Smooth muscle cell (in vitro differentiated cells): ENCODE data around the gene GRIK4. TPM values are rescaled to one million over a fixed set of nuclear protein-coding genes. Genes with fewer than 3 reads are reported as not detected.

Source experiments
- DNase-seq: peaks from one replicate; lab custom pipeline; 2025; ENCODE audit not compliant: unreplicated experiment; lab: John Stamatoyannopoulos, UW
- H2AFZ ChIP-seq: fragments of 200-600 bp; sonication (generic); 2 replicates; pipeline ENCODE4 v1.6.0; 2016; ENCODE audit warnings: antibody characterized with exemption, low read depth, mild to moderate bottlenecking
- H3F3A ChIP-seq: fragments of 200-600 bp; sonication (generic); 2 replicates; pipeline ENCODE4 v1.6.0; 2017; ENCODE audit warnings: antibody characterized with exemption, low read depth
- H3K27ac ChIP-seq: fragments of 200-600 bp; sonication (generic); 2 replicates; pipeline ENCODE4 v1.5.1; 2016; ENCODE audit warnings: low read depth, mild to moderate bottlenecking
- H3K27me3 ChIP-seq: fragments of 200-600 bp; sonication (generic); 2 replicates; pipeline ENCODE4 v1.6.1; 2016; ENCODE audit warnings: low read depth, mild to moderate bottlenecking
- H3K36me3 ChIP-seq: fragments of 200-600 bp; sonication (generic); 2 replicates; pipeline ENCODE4 v1.5.1; 2016; ENCODE audit warnings: low read depth
- H3K4me1 ChIP-seq: fragments of 200-600 bp; sonication (generic); 2 replicates; pipeline ENCODE4 v1.5.1; 2016; ENCODE audit warnings: low read depth
- H3K4me2 ChIP-seq: fragments of 200-600 bp; sonication (generic); 2 replicates; pipeline ENCODE4 v1.6.0; 2016; ENCODE audit warnings: mild to moderate bottlenecking
- H3K4me3 ChIP-seq: fragments of 200-600 bp; sonication (generic); 2 replicates; pipeline ENCODE4 v1.5.1; 2016; ENCODE audit warnings: mild to moderate bottlenecking
- H3K79me2 ChIP-seq: fragments of 200-600 bp; sonication (generic); 2 replicates; pipeline ENCODE4 v1.6.0; 2016; ENCODE audit warnings: low read depth, mild to moderate bottlenecking
- H3K9ac ChIP-seq: fragments of 200-600 bp; sonication (generic); 2 replicates; pipeline ENCODE4 v1.6.0; 2016; ENCODE audit warnings: low read depth
- H3K9me3 ChIP-seq: fragments of 200-600 bp; sonication (generic); replicated peaks from 2 replicates; pipeline ENCODE4 v1.5.1; 2016; ENCODE audit warnings: low read depth
- H4K20me1 ChIP-seq: fragments of 200-600 bp; sonication (generic); 2 replicates; pipeline ENCODE4 v1.6.0; 2016; ENCODE audit warnings: low read depth
- WGBS: methylation state at CpG from one replicate; pipeline ENCODE4 v1.1.7; 2016; ENCODE audit warnings: low lambda C conversion rate; 5-methylcytosine and 5-hydroxymethylcytosine counted together
- polyA plus RNA-seq: library from polyadenylated mRNA; unstranded; fragments of >200 nt; fragmentation: Nextera tagmentation; extraction: Ambion mirVana; gene quantifications from 2 replicates; pipeline ENCODE4 v1.2.1, GENCODE V29; 2016
- total RNA-seq: library from RNA; depleted of rRNA; stranded (reverse); fragments of >200 nt; gene quantifications from 2 replicates; pipeline ENCODE4 v1.2.3, GENCODE V29; 2014
- TF ChIP-seq, protein P1 (sequence below): fragments of 200-600 bp; sonication (generic); IDR thresholded peaks from 2 replicates; pipeline ENCODE4 v1.5.1; 2017; ENCODE audit warnings: borderline replicate concordance, mild to moderate bottlenecking, antibody characterized with exemption; ENCODE audit not compliant: insufficient read depth, poor library complexity, severe bottlenecking

Gene GRIK4
- total and polyA plus RNA-seq, 2 experiments from 2014 or later = not detected

DNA sequence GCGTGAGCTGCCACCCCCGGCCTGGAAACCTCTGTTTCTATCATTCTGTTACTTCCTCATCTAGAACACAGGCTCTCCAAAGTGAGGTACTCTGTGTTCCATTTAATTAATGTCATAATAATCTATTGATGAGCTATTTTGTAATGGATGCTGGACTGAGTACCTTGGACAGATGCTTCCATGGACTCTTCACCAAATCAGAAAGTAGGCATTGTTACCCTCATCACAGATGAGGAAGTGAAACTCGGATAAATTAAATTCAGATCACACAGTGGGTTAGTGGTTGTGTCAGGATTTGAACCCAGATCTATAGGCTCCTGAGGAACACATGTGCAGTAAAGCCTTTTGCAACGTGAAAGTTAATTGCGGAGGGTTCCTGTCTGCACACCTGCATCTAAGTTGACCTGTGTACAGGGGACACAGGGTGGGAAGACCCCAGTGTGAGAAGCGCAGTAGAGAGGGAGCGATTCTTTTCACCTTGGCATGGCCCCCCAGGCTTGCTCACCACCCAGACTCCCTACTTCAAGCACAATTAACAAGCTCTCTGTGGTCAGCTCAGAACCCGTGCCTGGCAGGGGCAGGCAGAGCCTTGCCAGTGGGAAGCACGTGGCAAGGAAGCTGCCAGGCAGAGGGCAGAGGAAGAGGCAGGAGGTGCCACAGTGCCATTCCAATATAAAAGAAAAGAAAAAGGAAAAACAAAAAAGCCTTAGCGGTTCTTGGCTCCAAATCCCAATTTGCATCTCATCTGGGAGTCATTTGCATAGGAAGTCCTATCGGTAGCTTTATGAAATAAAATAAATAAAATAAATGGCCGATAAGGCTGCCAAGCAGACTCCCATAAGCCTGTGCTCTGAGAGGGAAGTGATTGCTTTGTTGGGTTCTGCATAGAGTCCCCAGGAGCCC lies 239.3 kb downstream of the GRIK4 start:
- no peak overlapping the region for H3K4me2 ChIP-seq
- H4K20me1 ChIP-seq = no peaks in the 10 kb centered on the region
- H3K4me3 ChIP-seq = no peak overlapping the region
- H3K27ac ChIP-seq = no peak overlapping the region
- no peaks in the 10 kb centered on the region for H3K79me2 ChIP-seq
- H3K36me3 ChIP-seq = no peaks in the 10 kb centered on the region
- no peak overlapping the region for H3K9ac ChIP-seq
- H3F3A ChIP-seq = no peaks in the 10 kb centered on the region
- WGBS = 94% methylated on average over 12 of the region's 12 CpGs
- TF ChIP-seq, protein P1, sequence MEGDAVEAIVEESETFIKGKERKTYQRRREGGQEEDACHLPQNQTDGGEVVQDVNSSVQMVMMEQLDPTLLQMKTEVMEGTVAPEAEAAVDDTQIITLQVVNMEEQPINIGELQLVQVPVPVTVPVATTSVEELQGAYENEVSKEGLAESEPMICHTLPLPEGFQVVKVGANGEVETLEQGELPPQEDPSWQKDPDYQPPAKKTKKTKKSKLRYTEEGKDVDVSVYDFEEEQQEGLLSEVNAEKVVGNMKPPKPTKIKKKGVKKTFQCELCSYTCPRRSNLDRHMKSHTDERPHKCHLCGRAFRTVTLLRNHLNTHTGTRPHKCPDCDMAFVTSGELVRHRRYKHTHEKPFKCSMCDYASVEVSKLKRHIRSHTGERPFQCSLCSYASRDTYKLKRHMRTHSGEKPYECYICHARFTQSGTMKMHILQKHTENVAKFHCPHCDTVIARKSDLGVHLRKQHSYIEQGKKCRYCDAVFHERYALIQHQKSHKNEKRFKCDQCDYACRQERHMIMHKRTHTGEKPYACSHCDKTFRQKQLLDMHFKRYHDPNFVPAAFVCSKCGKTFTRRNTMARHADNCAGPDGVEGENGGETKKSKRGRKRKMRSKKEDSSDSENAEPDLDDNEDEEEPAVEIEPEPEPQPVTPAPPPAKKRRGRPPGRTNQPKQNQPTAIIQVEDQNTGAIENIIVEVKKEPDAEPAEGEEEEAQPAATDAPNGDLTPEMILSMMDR = no peak
- H2AFZ ChIP-seq = no peak overlapping the region
- no peak for DNase-seq
- no peaks in the 10 kb centered on the region for H3K9me3 ChIP-seq
- H3K27me3 ChIP-seq = peaks cover 34% of the 10 kb centered on the region
- H3K4me1 ChIP-seq = peaks cover 4% of the 10 kb centered on the region

DNA sequence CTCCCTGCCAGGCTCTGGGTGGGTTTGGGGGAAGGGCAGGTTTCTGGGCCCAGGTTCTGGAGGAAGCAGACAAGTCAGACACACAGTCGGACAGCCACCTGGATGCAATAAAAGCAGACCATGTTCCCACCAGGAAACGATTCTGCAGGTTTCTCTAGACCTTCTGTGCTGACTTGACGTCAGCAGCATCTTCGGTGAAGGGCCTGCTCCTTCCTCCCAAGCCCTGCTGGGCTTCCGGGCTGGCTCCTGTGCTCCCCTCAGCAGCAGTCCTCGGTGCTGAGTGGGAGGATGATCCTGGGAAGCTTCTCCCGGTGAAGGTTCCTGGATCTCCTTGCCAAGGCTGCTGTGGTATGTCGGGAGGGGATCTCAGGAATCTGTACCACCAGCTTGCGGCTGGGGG lies 240.0 kb downstream of the GRIK4 start:
- TF ChIP-seq, protein P1 = no peak
- peaks cover 33% of the 10 kb centered on the region for H3K27me3 ChIP-seq
- no peak for DNase-seq
- no peaks in the 10 kb centered on the region for H3K9me3 ChIP-seq
- H4K20me1 ChIP-seq = no peaks in the 10 kb centered on the region
- no peak overlapping the region for H3K27ac ChIP-seq
- H3K9ac ChIP-seq = no peak overlapping the region
- H3K4me3 ChIP-seq = no peak overlapping the region
- peaks cover 4% of the 10 kb centered on the region for H3K4me1 ChIP-seq
- 86% methylated on average over 9 of the region's 9 CpGs for WGBS
- no peak overlapping the region for H2AFZ ChIP-seq
- H3K36me3 ChIP-seq = no peaks in the 10 kb centered on the region
- no peaks in the 10 kb centered on the region for H3F3A ChIP-seq
- no peaks in the 10 kb centered on the region for H3K79me2 ChIP-seq
- H3K4me2 ChIP-seq = no peak overlapping the region

DNA sequence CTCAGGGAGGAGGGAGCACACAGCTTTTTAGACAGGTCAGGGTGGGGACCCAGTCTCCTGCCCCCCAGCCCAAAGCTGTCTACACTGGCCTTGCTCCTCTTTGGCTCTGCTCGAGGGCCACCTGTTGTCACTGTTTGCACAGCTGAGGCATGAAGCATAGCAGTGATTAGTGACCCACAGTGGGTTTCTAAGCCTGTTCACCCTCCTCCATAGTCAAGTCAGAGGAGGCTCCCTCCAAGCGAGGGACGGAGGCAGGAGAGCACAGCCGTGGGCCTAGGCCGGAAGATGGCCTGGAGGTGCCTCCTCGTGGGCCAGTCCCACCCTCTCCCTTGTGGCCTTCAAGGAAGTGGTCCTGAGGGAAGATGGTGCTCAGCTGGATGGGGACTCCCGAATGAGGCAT lies 241.1 kb downstream of the GRIK4 start:
- Histone ChIP-seq H3K4me1 (peaks cover 4% of the 10 kb centered on the region), H3K36me3 (no peaks in the 10 kb centered on the region), H3K27ac (no peak overlapping the region), H3K9ac (no peak overlapping the region), H3K9me3 (no peaks in the 10 kb centered on the region), H3K79me2 (no peaks in the 10 kb centered on the region), H3K4me2 (no peak overlapping the region), H3K4me3 (no peak overlapping the region), H3F3A (no peaks in the 10 kb centered on the region), H4K20me1 (no peaks in the 10 kb centered on the region), H3K27me3 (peaks cover 27% of the 10 kb centered on the region), H2AFZ (no peak overlapping the region)
- no peak for DNase-seq
- 90% methylated on average over 7 of the region's 7 CpGs for WGBS
- TF ChIP-seq, protein P1 = no peak
